ENCODE measurements around the gene RAB44.

DNA sequence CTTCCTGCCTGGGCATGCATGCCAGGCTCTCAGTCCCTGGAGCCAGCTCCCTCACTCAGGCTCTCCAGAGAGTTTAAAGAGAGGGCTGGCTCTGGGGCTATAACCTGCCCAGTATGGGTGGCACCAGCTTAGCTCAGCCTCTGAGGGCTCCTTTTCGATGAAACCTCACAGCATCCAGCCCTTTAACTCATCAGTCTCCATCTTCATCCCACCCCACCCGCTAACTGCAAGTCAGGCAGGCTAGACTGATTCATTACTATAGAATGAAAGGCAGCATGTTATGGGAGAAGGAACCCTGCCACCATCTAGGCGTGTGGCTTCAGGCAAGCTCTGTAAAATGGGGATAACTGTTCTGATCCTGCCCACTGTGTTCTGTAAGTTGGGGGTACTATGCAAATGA is 53.5 kb downstream of the RAB44 start:
- no peak for TF ChIP-seq CTCF (IDR thresholded peaks at IDR 0.05)
- no peak for TF ChIP-seq PBX3 (IDR thresholded peaks at IDR 0.05)
- TF ChIP-seq NRF1 (IDR thresholded peaks at IDR 0.05; ENCODE audit: low read depth, low read length), result no peak
- no peak for TF ChIP-seq CHD2 (IDR thresholded peaks at IDR 0.05; ENCODE audit: low read length, partially characterized antibody)
- TF ChIP-seq POLR2AphosphoS5 (IDR thresholded peaks at IDR 0.05; ENCODE audit: low read depth, low read length), result no peak
- TF ChIP-seq FOXM1 (IDR thresholded peaks at IDR 0.05; ENCODE audit: low read depth), result no peak
- TF ChIP-seq, protein P1, sequence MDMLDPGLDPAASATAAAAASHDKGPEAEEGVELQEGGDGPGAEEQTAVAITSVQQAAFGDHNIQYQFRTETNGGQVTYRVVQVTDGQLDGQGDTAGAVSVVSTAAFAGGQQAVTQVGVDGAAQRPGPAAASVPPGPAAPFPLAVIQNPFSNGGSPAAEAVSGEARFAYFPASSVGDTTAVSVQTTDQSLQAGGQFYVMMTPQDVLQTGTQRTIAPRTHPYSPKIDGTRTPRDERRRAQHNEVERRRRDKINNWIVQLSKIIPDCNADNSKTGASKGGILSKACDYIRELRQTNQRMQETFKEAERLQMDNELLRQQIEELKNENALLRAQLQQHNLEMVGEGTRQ (IDR thresholded peaks at IDR 0.05; ENCODE audit: borderline replicate concordance, low read depth, low read length), result no peak
- no peak for TF ChIP-seq JUND (IDR thresholded peaks at IDR 0.05)
- TF ChIP-seq FOSL2 (IDR thresholded peaks at IDR 0.05; ENCODE audit: borderline replicate concordance, low read depth), result no peak
- no peak for TF ChIP-seq YY1 (IDR thresholded peaks at IDR 0.05; ENCODE audit: low read depth)
- TF ChIP-seq, protein P2, sequence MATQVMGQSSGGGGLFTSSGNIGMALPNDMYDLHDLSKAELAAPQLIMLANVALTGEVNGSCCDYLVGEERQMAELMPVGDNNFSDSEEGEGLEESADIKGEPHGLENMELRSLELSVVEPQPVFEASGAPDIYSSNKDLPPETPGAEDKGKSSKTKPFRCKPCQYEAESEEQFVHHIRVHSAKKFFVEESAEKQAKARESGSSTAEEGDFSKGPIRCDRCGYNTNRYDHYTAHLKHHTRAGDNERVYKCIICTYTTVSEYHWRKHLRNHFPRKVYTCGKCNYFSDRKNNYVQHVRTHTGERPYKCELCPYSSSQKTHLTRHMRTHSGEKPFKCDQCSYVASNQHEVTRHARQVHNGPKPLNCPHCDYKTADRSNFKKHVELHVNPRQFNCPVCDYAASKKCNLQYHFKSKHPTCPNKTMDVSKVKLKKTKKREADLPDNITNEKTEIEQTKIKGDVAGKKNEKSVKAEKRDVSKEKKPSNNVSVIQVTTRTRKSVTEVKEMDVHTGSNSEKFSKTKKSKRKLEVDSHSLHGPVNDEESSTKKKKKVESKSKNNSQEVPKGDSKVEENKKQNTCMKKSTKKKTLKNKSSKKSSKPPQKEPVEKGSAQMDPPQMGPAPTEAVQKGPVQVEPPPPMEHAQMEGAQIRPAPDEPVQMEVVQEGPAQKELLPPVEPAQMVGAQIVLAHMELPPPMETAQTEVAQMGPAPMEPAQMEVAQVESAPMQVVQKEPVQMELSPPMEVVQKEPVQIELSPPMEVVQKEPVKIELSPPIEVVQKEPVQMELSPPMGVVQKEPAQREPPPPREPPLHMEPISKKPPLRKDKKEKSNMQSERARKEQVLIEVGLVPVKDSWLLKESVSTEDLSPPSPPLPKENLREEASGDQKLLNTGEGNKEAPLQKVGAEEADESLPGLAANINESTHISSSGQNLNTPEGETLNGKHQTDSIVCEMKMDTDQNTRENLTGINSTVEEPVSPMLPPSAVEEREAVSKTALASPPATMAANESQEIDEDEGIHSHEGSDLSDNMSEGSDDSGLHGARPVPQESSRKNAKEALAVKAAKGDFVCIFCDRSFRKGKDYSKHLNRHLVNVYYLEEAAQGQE (IDR thresholded peaks at IDR 0.05; ENCODE audit: low read depth, low read length), result no peak
- no peak for TF ChIP-seq RCOR1 (IDR thresholded peaks at IDR 0.05; ENCODE audit: low read length)
- no peak for TF ChIP-seq GABPA (IDR thresholded peaks at IDR 0.05; ENCODE audit: low read depth)
- TF ChIP-seq MAX (IDR thresholded peaks at IDR 0.05; ENCODE audit: low read depth), result no peak

Measured in SK-N-SH (cell line).